Heart left ventricle (tissue), 13 donors: ENCODE results near the gene LGALS9.

Source experiments
- CTCF ChIP-seq, 12 donors: fragments of 200-600 bp; sonication (generic) in 4 of 12; IDR thresholded peaks; one replicate each; pipeline versions ENCODE4 v1.5.0 to v1.8.0; 2018 to 2022; ENCODE audit warnings: antibody characterized with exemption in 12 of 12, mild to moderate bottlenecking in 5 of 12
- POLR2A ChIP-seq, 2 donors: fragments of 450-650 bp; IDR thresholded peaks; one replicate each; pipeline ENCODE4 v1.6.1; 2017; ENCODE audit warnings: antibody characterized with exemption in 2 of 2, mild to moderate bottlenecking in 2 of 2, moderate library complexity in 2 of 2
- donor health status: ischemic (EF 13 %, LVEDD 7.1; RV severe dilation, severe dysfunction).
- donor health status: DM: no; HTN: yes; CAD: no.
- donor health status: DM: no; HTN: no; CAD: no.
- donor health status: ischemic (EF 25% LVEDD 6.9; RV normal size, moderate dysfunction).
- donor health status: ischemic (EF 25% LVEDD 5.7; RV mildly dilated, moderate dysfunction).
- donor health status: ischemic (EF 35%, LVEDD 5.7; RV mildly dilated, moderate dysfunction).
- donor health status: nonischemic (EF 11% LVEDD 7.7; RV severe dilation, severe dysfunction).
- donor health status: DM: yes; HTN: yes; CAD: no.
- donor health status: PGD.
- donor health status: ischemic (EF 29% LVEDD 5.4; RV normal size, mild dysfunction).
- donor health status: nonischemic (EF 23%, LVEDD 6.1; RV moderate dilation, normal function).

- TF ChIP-seq CTCF (IDR thresholded peaks at IDR 0.05) (no peak), POLR2A (IDR thresholded peaks at IDR 0.05) (no peak)
These were observed 6.4 kb upstream of the LGALS9 start for GRCh38 chr17:27624539-27624938.
